HG03457 (cell line): ENCODE data around the gene DCP1A.
"Not testable (repeated sequence)": the region's sequence is repeated elsewhere in the genome, so short reads cannot be mapped to it uniquely, and the experiment has no call there.

Experiments used
- ATAC-seq: cut with Tn5 transposase; IDR thresholded peaks from one replicate; pipeline ENCODE4 v1.9.1; 2021; ENCODE audit warnings: moderate number of reproducible peaks; ENCODE audit not compliant: unreplicated experiment

Gene DCP1A

DNA sequence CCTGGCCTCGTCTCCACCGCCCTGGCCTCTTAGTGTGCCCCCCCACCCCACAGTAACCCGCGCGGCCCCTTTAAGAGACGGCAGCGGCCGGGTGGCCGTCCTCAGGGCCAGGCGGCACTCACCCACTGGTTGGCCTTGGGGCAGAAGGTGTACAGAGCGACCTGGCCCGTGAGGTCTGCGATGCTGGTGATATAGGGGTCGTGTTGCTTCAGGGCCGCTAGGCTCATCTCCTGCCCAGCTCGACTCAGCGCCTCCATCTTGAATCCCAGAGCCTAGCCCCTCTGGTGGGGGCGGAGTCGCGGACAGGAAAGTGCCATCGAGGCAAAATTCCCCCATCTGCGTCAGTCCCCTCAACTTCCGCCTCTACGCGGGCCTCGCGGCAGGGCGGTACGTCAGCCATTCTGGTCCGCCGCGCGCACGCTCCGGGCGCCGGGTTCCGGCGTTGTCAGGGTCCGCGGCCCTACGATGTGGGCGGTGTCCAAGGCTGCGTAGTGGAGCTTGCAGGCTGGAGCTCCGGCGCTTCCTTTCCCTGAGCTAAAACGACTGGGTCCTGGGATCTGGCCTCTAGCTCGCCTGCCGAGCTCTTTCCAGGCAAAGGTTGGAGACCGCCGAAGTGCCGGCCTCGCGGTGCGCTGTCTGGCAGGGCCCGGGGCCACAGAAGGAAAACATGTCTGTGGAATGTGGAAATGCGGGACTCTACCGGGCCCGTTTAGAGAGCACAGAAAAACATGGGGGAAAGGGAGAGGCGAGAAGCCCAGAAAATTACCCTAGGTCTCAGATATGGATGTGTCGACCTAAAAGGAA, at the start of gene DCP1A:
Gene DCP1A (minus strand): TSS at position 283 of the 804 bp plus-strand sequence. CDS start 26 bp downstream, at position 257.
- ATAC-seq, result peak; percentile 93

DNA sequence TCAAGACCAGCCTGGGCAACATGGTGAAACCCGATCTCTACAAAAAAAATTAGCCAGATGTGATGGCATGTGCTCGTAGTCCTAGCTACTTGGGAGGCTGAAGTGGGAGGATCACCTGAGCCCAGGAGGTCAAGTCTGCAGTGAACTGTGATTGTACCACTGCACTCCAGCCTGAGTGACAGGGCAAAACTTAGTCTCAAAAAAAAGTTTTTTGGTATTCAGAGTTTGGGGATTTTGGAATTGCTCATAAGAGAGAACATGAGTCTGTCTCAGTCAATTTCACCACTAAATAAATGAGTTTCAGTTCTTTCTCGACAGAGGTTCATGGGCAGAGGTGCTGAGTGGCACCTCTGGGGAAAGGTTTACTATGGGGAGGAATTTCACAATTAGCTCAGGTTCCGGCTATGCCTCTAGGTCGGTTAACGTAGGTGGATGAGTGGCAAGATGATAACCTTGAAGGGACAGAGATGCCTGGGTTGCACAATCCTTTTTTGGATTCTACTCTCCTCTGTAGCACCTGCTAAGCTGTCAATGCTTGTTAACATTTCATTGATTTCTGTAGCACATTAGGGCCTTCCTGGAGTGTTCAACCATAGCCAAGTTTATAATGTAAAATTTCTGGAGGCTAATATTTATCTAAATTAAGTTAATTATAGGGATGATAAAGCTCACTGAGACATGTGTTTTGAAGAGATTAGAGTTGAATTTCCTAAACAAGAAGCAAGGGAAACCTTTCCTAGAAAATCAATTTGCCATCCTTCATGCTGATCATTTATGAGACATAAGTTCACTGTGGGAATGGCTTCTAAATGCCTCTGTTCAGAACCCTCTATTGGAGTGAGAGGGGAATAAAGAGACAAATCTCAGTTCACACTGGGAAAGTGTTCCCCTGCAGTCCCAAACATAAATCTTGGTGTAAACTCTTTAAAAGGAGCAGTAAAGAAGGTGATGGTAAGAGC, 37.4 kb upstream of the DCP1A start:
- ATAC-seq, result no peak

DNA sequence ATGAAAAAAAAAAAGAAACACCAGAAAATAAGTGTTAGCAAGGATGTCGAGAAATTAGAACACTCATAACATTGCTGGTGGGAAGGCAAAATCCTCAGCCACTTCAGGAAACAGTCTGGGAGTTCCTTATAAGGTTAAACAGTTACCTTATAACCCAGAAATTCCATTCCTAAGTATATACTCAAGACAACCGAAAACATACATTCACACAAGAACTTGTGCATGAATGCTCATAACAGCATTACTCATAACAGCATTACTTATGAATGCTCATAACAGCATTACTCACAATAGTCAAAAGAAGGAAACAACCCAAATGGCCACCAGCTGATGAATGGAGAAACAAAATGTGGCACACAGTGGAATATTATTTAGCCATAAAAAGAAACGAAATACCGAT, 34.8 kb upstream of the DCP1A start:
- no peak for ATAC-seq

DNA sequence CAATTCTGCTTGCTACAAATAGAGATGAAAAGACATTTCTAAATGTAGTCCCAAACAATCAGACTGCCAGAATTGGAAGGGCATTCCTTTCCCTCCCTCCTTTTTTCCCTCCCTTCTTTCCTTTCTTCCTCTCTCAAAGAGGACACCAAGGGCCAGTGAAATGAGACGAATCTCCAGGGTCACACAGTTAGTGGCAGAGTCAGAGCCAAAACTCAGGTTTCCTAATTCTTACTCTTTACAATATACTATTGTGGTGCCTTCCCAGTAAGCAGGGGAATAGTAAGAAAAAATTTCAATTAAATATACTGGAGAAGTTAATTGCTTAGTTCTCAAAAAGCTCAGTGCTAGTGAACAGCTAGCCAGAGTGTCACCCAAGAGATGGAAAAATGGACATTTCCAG, 33.0 kb upstream of the DCP1A start:
- no peak for ATAC-seq

DNA sequence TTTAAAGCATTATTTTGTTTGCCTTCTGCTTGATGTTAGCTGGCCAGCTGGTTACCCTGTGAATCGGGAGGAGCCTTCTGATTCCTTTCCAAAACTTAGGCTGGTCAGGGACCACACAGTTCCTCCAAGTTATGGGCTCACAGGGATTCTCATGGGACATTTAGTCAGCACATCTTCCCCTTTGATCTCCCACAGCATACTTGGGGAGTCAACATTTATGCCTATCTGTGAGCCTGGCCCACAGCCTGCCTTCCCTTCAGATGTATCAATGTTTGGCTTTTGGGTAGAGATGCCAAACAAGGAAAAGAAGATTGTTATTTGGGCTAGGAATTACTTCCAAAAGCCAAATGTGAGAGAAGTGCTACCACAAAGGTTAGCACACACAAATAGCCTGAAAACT, 32.6 kb upstream of the DCP1A start:
- no peak for ATAC-seq

DNA sequence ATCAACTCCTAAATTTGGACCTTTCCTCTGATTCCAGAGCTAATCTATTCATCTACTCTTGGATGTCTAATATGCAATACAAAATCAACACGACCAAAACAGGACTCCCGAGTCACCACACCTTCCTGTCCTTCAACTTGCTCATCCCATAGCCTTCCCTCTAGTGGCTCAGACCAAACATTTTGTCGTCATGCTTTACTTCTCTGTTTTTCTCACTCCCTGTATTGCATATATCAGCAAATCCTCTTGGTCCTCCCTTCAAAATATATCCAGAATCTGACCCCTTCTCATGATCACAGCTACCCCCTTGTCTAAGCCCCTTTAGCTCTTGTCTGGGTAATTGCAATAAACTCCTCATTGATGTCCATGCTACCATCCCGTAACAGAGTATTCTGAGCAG, 30.5 kb upstream of the DCP1A start:
- no peak for ATAC-seq

DNA sequence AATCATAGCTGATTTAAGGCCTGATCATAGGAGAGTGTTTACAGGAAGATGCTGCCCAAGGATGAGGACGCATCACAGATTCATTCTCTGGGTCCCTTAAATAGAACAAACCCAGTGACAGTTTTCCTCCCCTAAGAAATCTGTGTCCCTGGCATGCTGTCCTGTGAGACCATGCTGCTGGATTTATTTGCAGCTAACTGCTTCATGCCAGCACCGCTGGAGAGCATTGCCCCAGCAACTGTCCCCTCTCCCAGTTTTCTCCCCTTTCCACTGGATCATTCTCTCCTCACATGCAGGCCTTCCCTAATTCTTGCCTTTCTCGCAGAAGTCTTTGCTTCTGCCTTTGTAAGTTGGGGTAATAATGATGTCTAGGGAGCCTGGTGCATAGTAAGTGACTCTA, 29.3 kb upstream of the DCP1A start:
- no peak for ATAC-seq

DNA sequence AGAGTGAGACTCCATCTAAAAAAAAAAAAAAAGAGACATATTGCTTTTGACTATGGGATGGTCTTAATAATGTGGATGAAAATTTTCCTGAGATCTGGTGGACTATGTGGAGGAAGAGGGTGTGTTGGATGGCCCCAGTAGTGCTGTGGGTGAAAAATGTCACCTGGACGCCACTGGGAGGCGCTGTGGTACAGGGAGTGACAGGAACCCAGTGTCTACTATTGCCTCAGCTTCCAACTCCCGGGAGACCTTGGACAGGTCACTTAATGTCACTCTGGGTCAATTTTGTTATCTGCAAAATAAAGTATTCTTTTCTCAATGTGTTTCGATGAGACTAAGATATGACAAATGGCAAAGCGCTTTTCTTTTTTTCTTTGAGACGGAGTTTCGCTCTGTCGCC, 27.7 kb upstream of the DCP1A start:
- ATAC-seq, result no peak

DNA sequence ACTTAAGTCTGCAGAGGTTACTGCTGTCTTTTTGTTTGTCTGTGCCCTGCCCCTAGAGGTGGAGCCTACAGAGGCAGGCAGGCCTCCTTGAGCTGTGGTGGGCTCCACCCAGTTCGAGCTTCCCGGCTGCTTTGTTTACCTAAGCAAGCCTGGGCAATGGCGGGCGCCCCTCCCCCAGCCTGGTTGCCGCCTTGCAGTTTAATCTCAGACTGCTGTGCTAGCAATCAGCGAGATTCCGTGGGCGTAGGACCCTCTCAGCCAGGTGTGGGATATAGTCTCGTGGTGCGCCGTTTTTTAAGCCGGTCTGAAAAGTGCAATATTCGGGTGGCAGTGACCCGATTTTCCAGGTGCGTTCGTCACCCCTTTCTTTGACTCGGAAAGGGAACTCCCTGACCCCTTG, 23.4 kb upstream of the DCP1A start:
- ATAC-seq, result not testable (repeated sequence)

DNA sequence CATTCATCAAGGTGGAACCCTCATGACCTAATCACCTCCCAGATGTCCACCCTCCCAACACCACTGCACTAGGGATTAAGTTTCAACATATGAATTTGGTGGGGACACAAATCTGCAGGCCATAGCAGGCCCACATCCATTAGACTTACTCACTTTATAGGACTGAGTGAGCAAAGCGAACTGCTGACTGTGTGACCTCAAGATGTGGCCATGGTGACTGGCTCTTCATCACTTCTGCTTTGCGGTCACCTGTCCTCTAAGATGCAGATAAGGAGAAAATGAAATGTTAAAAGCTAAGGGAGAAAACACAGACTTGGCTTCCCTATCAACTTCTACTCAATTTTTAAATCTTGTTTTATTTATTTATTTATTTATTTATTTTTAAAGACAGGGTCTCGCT, 14.5 kb upstream of the DCP1A start:
- no peak for ATAC-seq

DNA sequence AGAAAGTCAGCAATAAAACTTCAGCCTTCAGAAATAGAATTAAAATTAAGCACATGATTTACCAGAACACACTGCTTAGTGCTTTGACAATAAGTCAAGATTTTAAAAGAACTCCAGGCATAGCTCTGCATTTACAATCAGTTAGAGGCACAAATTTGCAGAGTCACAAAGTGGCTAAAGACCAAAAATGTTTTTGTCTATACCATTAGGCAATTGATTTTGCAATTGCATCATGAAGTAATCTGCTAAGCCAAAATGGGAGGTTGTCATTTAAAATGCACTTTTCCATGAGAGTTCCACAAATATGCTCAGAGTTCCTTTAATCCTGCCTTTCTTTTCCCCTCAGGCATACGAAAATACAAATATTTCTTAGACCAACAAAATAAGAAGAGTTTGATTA, 10.1 kb upstream of the DCP1A start:
- ATAC-seq, result no peak

DNA sequence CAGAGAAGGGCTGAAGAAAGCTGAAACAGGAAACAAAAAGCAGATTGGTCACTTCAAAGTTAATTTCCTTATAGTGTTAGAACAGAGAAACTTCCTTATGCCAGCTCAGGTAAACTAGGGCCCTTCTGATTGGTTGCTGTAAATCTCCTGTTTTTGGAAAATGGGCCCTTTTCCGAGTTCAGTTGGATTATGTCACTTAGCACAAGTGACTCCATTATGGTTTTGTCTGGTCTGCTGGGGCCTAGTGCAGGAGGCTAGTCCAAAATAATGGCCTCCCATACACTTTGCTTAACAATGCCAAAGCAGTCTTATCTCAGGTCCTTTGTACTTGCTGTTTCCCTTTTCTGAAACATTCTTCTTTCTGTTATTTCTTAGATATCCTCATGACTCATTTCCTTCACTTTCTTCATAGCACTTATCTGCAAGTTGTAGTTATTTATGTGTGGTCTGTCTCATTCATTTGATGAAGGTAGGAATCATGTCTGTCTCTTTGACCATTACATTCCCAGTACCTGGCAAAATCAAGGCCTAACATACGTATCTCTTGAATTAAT, 7.7 kb upstream of the DCP1A start:
- no peak for ATAC-seq

DNA sequence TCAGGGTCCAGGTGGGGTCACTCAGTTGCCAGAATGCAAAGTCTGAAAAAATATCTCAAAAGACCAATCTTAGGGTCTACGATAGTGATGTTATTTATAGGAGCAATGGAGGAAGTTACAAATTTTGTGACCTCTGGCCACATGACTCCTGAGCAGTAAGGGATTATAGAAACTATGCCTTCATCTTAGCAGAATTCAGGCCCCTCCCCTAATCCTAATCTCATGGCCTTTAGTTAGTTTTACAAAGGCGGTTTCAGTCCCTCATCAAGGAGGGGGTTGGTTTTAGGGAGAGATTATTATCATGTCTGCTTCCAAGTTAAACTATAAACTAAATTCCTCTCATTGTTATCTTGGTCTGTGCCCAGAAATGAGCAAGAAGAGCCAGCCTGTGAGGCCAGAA, 5.9 kb upstream of the DCP1A start:
- ATAC-seq, result no peak

DNA sequence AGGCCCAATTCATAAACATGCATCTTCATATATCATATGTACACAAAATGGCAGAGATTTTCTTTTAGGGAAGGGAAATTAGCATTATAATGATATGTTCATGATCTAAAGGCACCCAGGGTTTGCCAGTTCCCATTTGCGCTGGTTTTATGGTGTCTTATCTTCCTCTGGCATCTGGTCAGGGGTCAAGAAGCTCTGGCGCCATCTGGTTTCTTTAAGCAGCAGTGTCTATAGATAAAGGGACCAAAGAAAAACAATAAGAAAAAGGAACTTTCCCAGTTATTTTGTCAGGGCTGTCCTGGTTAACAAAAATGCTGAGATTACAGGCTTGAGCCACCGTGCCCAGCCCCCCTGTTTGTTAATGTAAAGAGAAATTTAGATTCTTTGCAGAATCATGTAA, 3.3 kb upstream of the DCP1A start:
- ATAC-seq, result no peak

DNA sequence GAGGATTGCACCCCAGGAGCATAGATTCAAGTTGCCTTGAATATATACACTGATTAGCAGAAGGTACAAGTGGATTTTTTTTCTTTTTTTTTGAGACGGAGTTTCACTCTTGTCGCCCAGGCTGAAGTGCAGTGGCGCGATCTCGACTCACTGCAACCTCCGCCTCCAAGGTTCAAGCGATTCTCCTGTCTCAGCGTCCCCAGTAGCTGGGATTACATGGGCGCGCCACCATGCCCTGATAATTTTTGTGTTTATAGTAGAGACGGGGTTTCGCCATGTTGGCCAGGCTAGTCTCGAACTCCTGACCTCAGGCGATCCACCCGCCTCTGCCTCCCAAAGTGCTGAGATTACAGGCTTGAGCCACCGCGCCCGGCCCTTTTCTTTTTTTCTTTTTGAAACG, 775 bp upstream of the DCP1A start:
- not testable (repeated sequence) for ATAC-seq

DNA sequence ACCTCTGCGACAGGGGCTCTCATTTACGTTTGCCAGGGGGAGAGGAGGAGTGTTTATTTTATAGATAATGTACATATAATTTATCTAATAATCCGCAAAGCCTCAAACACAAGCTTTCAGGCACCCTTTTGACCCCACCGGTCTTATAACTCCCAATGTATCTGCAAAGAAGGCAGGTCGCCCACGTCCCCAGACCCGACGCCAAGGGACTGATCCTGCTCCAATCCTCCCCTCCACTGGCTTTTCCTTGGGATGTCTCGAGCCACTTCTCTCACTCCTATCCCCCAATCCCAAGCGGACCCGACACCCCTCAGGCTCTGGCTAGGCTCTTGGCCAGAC, 452 bp downstream of the DCP1A start:
- no peak for ATAC-seq

DNA sequence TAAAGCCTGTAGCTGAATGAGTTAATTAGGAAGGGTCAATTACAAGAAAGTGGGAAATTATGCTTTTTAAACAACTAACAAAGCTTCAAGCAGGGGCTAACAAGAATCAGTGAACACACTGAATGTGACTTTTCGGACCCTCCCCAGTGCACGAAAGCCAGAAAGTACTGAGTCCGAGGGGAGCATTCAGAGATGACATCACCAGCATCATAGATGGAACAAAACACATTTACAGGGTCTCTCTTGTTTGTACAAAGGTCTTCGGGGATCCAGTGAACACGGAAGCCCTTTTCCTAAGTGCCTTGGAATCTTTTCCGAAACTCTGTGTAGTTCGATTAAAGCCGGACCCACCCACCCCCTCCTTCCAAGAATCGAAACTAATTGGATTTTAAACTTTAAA, 829 bp downstream of the DCP1A start:
- no peak for ATAC-seq

DNA sequence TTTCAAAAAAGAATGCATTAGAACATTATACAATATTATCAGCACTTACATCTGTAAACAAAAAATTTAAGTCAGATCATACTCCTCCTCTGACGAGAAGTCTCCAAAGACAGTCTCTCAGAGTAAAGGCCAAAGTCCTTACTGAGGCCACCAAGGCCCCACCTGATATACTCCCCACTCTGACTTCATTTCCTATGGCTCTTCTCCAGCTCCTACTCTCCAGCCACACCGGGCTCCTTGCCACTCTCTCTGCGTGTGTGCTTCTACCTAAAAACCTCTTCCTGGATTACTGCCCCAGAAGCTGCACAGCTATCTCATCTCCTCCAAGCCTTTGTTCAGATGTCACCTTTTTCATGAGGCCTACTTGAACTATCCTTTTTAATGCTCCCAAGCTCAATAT, 5.0 kb downstream of the DCP1A start:
- ATAC-seq, result no peak

DNA sequence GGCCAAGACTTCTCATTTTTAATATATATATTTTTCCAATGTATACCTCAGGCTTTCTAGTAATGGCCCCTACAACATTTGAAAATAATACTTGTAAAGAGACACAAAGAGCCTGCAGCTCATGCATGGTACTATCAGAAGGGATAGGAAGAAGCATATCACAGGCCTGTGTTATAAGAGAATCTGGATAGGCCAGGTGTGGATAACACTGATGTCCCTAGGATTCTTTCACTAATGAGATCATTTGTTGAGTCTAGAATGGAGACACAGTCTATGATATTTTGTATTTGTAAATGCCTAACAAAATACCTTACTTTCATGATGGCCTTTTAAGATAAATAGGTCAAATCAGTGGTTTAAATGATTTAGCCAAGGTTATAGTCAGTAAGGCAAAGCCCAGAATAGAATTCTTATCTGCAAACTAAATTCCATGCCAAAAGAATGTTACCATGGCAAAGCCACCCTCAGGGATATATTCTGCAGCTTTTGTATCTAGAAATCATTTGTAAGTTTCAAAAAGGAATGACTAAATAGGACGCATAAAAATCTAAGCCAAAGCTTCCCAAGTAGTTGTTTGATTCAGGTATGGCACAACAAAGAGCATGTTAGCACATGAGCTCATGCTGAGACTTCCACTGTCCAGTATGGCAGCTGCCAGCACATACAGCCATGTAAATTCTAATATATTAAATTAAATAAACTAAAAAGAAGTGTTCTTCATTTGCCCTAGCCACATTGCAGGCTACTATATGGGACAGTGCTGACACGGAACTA, 10.0 kb downstream of the DCP1A start:
- ATAC-seq, result no peak

DNA sequence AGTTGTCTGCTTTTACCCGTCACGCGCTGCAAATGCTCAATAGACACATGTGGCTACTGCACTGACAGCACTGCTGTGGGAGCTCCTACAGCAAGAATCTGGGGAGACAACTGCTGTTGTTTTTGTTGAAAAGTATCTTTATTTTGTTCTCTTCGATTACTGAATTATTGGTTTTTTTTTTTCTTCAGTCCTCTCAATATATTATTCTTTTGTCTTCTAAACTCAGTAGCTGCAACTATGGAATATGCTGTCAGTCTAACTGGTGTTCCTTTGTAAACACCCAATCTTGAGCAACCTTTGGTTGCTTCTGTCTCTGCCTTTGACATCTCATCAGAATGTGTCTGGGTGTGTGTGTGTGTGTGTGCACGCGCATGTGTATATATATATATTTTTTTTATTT, 12.6 kb downstream of the DCP1A start:
- no peak for ATAC-seq

DNA sequence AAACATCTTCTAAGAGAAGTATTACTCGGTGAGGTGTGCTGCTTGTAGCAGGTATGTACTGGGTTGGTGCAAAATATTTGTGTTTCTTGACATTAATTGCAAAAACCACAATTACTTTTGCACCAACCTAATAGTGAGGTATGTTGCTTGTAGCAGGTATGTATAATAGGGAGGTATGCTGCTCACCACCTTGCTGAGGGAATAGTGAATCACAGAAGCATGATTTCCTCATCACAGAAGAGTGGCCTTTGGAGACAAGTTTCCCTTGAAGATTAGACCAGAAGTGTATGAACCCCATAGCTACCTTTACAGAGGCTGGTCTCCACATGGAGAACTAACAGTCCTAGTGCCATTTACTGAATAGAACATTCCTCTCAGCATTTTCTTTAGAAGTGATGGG, 15.5 kb downstream of the DCP1A start:
- no peak for ATAC-seq
